NT2/D1 (cell line): ENCODE results near the gene PTPN6.

ENCODE experiments used
- SUZ12 ChIP-seq: IDR thresholded peaks from 2 replicates; pipeline ENCODE4 v1.6.1; 2011; ENCODE audit not compliant: insufficient read length, insufficient read depth; ENCODE audit errors: extremely low read depth
- YY1 ChIP-seq: IDR thresholded peaks from 2 replicates; pipeline ENCODE4 v1.6.1; 2011; ENCODE audit not compliant: insufficient read length, insufficient read depth
- ZNF274 ChIP-seq: IDR thresholded peaks from 2 replicates; pipeline ENCODE4 v1.6.1; 2011; ENCODE audit warnings: mild to moderate bottlenecking, low read depth, low read length

DNA sequence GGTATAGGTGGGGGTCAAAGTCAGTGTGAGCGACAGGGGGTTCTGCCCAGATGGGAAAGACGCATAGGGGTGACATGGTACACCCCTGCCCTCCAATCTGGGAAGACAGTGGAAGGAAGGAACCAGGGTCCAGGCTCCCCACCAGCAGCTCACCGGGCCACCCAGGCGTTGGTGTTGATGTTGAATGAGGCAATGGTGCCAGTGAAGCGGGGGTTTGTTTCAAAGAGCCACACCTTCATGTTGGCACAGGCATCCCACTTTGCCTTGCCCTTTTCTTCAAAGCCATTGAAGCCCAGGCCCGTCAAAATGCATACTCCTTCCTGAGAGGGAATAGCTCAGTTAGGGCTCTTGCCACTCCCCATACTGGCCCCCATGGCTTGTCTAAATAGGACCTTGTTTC, 27.0 kb downstream of the PTPN6 start:
- TF ChIP-seq YY1 (no peak), SUZ12 (no peak), ZNF274 (no peak)
